ENCODE results near the gene PARK7. TPM values are rescaled to one million over a fixed set of nuclear protein-coding genes. Genes with fewer than 3 reads are reported as not detected.

The PARK7 gene
- total RNA-seq, 1 donor from 2014 or later: 282 TPM

DNA sequence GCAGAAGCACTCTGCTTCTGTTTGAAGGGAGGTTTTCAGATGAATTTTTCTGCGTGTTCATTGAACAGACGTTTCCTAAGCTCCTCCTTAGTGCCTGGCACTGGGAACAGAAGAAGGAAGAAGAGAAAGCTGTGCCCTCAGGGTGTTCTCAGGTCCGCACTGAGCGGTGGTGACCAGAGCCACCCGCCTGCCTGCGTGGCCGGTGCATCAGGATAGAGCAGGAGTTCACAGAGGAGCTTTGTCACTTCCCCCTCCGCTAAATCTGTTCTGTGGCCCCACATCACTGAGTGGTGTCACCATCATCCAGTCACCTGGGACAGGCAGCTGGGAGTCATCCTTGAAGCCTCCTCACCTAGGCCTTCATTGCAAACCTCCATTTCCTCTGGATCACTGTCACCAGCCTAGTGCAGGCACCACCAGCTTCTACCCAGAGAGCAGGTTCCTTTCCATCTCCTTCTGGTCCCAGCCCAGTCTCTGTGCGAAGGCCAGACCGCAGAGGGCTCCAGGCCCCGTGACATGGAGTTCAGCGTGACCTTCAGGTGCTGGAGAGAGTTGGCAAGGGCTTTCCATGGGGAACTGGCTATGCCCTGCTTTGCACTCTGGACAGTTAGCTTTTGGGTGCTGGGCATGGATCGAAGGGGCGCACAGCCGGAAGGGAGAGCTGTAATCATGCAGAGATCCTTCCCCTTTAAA, 21.7 kb downstream of the PARK7 start:
- H3K4me3 ChIP-seq (ENCODE audit: low read depth, low read length): no peak overlapping the region
- no peak for TF ChIP-seq CTCF (conservative IDR thresholded peaks at IDR 0.05; ENCODE audit: low read depth, low read length)
- no peak for DNase-seq (ENCODE audit: low read depth)

- DNase-seq (ENCODE audit: low read depth): no peak
- H3K4me3 ChIP-seq (ENCODE audit: low read depth, low read length): no peak overlapping the region
- no peak for TF ChIP-seq CTCF (conservative IDR thresholded peaks at IDR 0.05; ENCODE audit: low read depth, low read length)
Measured at GRCh38 chr1:7984811-7985210, 23.3 kb downstream of the PARK7 start.

DNA sequence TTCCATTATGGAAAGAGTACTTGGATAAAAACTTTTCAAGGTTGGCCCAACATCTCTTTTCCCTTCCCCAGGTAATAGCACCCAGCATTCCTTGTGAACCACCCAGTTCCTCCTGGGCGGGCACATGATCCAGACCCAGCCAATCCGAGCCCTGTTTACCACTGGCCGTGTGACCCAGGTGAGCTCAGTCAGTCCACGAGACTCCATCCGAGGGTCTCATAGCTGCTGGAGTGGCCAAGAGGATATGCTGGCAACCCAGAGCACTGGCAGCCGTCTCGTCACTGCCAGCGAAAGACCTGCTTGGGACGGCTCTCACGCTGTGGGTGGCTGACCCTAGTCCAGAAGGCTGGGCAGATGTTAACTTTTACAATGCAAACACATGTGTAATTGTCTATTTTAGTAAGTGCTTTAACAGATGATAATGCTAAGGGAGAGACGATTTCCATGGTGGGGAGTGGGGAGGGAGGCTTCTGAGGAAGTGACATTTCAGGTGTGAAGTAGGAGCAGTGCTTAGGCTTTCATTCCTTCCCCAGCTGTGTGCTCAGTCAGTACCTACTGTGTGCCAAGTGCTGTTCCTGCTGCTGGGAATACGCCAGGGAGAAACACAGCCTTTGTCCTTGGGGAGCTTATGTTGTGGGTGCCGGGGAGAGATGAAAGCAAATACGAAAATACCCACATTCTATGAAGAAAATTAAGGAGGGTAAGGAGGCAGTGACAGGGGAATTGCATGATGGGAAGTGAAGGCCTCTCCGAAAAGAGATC, 24.5 kb downstream of the PARK7 start:
- no peak for DNase-seq (ENCODE audit: low read depth)
- no peak overlapping the region for H3K4me3 ChIP-seq (ENCODE audit: low read depth, low read length)
- no peak for TF ChIP-seq CTCF (conservative IDR thresholded peaks at IDR 0.05; ENCODE audit: low read depth, low read length)

GRCh38 chr1:7987528-7987927, 26.0 kb downstream of the PARK7 start:
- no peak overlapping the region for H3K4me3 ChIP-seq (ENCODE audit: low read depth, low read length)
- no peak for TF ChIP-seq CTCF (conservative IDR thresholded peaks at IDR 0.05; ENCODE audit: low read depth, low read length)
- DNase-seq (ENCODE audit: low read depth): no peak

GRCh38 chr1:7988576-7988975, 27.1 kb downstream of the PARK7 start:
- DNase-seq (ENCODE audit: low read depth): no peak
- no peak overlapping the region for H3K4me3 ChIP-seq (ENCODE audit: low read depth, low read length)
- TF ChIP-seq CTCF (conservative IDR thresholded peaks at IDR 0.05; ENCODE audit: low read depth, low read length): no peak

DNA sequence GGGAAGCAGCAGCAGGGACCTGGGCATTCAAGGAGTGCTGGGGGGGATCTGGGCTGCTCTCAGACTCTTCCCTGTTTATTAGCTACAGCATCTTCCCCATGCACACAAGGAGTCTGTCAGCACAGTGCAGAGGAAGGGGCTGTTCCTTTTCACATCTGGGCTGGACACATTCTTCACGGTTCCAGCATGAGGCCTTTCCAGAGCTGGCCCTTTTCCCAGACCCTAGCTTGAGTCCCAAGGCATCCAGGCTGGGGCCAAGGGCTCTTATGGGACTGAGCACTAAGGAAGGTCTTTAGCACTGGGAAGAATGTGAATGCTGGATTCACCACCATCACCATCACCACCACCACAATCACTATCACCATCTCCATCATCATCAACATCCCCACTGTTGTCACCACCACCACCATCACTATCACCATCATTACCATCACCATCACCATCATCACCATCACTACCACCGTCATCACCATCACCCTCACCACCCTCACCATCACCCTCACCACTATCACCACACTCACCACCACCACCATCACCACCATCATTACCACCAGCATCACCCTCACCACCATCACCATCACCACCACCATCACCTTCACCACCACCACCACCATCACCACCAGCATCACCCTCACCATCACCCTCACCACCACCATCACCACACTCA, 28.4 kb downstream of the PARK7 start:
- no peak for TF ChIP-seq CTCF (conservative IDR thresholded peaks at IDR 0.05; ENCODE audit: low read depth, low read length)
- H3K4me3 ChIP-seq (ENCODE audit: low read depth, low read length): no peak overlapping the region
- no peak for DNase-seq (ENCODE audit: low read depth)
